ENCODE data around the gene CD80.

The CD80 gene

DNA sequence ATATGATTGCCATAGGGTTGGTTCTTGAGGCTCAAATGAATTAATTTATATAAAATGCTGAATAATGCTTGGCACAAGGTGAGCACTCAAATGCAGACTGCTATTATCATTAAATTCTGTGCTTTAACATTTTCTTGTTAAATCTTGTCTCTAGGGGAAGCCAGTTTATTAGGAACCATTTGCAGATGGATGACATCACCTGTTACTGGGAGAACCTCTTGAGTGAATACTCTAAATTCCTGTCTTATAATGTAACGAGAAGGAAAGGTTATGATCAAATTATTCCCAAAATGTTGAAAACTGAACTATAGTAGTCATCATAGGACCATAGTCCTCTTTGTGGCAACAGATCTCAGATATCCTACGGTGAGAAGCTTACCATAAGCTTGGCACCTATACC is 67.3 kb downstream of the CD80 start:
- TF ChIP-seq TEAD4 (IDR thresholded peaks at IDR 0.05): no peak
- TF ChIP-seq MAX (IDR thresholded peaks at IDR 0.05): no peak
- no peak for TF ChIP-seq CREB1 (IDR thresholded peaks at IDR 0.05; ENCODE audit: low read depth)
- TF ChIP-seq YY1 (IDR thresholded peaks at IDR 0.05; ENCODE audit: low read depth): no peak

DNA sequence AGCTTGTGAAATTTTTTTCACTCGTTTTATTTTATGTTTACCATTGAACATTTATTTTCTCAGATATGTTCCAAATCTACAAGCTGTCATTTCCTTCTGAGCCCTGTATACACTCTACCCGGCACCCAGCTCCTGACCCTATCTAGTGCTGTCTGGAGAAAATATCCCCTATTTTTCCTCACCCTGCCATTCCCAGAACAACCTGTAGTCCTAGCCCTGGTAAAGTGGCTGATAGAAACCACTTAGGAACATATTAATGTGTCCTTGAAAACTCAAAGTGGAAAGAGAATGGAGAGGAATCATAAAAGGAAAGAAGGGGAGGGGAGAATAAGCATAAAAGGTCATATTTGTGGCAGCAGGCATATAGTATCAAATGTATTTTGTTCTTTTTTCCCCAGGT is 69.3 kb downstream of the CD80 start:
- TF ChIP-seq TEAD4 (IDR thresholded peaks at IDR 0.05): no peak
- TF ChIP-seq RAD21 (IDR thresholded peaks at IDR 0.05; ENCODE audit: low read depth): no peak
- TF ChIP-seq FOXM1 (IDR thresholded peaks at IDR 0.05; ENCODE audit: borderline replicate concordance, low read depth): no peak
- TF ChIP-seq CEBPB (IDR thresholded peaks at IDR 0.05): no peak
- TF ChIP-seq TAF1 (IDR thresholded peaks at IDR 0.05; ENCODE audit: low read depth): no peak
- TF ChIP-seq NFIC (IDR thresholded peaks at IDR 0.05): no peak
- TF ChIP-seq EGR1 (IDR thresholded peaks at IDR 0.05): no peak
- no peak for TF ChIP-seq MAX (IDR thresholded peaks at IDR 0.05)
- no peak for TF ChIP-seq ZBTB7A (IDR thresholded peaks at IDR 0.05; ENCODE audit: low read depth)
- no peak for TF ChIP-seq EP300 (IDR thresholded peaks at IDR 0.05; ENCODE audit: borderline replicate concordance)
- TF ChIP-seq YY1 (IDR thresholded peaks at IDR 0.05; ENCODE audit: low read depth): no peak
- no peak for TF ChIP-seq CREB1 (IDR thresholded peaks at IDR 0.05; ENCODE audit: low read depth)
- TF ChIP-seq, protein P1, sequence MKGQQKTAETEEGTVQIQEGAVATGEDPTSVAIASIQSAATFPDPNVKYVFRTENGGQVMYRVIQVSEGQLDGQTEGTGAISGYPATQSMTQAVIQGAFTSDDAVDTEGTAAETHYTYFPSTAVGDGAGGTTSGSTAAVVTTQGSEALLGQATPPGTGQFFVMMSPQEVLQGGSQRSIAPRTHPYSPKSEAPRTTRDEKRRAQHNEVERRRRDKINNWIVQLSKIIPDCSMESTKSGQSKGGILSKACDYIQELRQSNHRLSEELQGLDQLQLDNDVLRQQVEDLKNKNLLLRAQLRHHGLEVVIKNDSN (IDR thresholded peaks at IDR 0.05): no peak
- no peak for TF ChIP-seq TCF12 (IDR thresholded peaks at IDR 0.05; ENCODE audit: low read depth)
- TF ChIP-seq, protein P2, sequence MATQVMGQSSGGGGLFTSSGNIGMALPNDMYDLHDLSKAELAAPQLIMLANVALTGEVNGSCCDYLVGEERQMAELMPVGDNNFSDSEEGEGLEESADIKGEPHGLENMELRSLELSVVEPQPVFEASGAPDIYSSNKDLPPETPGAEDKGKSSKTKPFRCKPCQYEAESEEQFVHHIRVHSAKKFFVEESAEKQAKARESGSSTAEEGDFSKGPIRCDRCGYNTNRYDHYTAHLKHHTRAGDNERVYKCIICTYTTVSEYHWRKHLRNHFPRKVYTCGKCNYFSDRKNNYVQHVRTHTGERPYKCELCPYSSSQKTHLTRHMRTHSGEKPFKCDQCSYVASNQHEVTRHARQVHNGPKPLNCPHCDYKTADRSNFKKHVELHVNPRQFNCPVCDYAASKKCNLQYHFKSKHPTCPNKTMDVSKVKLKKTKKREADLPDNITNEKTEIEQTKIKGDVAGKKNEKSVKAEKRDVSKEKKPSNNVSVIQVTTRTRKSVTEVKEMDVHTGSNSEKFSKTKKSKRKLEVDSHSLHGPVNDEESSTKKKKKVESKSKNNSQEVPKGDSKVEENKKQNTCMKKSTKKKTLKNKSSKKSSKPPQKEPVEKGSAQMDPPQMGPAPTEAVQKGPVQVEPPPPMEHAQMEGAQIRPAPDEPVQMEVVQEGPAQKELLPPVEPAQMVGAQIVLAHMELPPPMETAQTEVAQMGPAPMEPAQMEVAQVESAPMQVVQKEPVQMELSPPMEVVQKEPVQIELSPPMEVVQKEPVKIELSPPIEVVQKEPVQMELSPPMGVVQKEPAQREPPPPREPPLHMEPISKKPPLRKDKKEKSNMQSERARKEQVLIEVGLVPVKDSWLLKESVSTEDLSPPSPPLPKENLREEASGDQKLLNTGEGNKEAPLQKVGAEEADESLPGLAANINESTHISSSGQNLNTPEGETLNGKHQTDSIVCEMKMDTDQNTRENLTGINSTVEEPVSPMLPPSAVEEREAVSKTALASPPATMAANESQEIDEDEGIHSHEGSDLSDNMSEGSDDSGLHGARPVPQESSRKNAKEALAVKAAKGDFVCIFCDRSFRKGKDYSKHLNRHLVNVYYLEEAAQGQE (IDR thresholded peaks at IDR 0.05; ENCODE audit: low read depth): no peak

GRCh38 chr3:119485563-119485962 is 73.9 kb downstream of the CD80 start:
- TF ChIP-seq TCF12 (IDR thresholded peaks at IDR 0.05; ENCODE audit: low read depth) (no peak), TAF1 (IDR thresholded peaks at IDR 0.05; ENCODE audit: low read depth) (no peak), TEAD4 (IDR thresholded peaks at IDR 0.05) (no peak), MAX (IDR thresholded peaks at IDR 0.05) (no peak), EP300 (IDR thresholded peaks at IDR 0.05; ENCODE audit: borderline replicate concordance) (no peak), CREB1 (IDR thresholded peaks at IDR 0.05; ENCODE audit: low read depth) (no peak), CEBPB (IDR thresholded peaks at IDR 0.05) (no peak)

GRCh38 chr3:119483101-119483500 is 76.3 kb downstream of the CD80 start:
- TF ChIP-seq TEAD4 (IDR thresholded peaks at IDR 0.05) (no peak), TCF12 (IDR thresholded peaks at IDR 0.05; ENCODE audit: low read depth) (no peak), FOXM1 (IDR thresholded peaks at IDR 0.05; ENCODE audit: borderline replicate concordance, low read depth) (no peak), ZBTB7A (IDR thresholded peaks at IDR 0.05; ENCODE audit: low read depth) (no peak), TAF1 (IDR thresholded peaks at IDR 0.05; ENCODE audit: low read depth) (no peak)
- TF ChIP-seq, protein P1 (IDR thresholded peaks at IDR 0.05): no peak
- TF ChIP-seq, protein P2 (IDR thresholded peaks at IDR 0.05; ENCODE audit: low read depth): no peak

DNA sequence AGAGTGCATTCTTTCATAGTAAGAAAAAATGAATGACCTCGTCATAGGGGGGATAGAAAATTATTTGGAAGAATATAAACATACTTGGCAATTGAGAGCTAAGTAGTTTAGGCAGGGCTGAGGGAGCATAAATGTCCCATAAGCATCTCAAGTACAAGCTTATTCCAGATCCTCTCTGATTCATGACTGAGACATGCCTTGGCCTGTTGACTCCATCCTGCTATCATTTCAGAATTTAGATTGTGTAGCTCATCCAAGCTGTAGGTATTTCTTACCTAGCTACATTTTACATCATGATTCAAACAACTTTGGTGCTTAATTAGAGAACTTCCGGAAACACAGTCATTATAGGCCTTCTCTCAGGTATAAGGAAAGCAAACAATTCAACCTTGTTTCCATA is 78.3 kb downstream of the CD80 start:
- TF ChIP-seq RAD21 (IDR thresholded peaks at IDR 0.05; ENCODE audit: low read depth): no peak
- no peak for TF ChIP-seq NFIC (IDR thresholded peaks at IDR 0.05)

Measured in Ishikawa (cell line).